ENCODE measurements around the gene WDFY2.

DNA sequence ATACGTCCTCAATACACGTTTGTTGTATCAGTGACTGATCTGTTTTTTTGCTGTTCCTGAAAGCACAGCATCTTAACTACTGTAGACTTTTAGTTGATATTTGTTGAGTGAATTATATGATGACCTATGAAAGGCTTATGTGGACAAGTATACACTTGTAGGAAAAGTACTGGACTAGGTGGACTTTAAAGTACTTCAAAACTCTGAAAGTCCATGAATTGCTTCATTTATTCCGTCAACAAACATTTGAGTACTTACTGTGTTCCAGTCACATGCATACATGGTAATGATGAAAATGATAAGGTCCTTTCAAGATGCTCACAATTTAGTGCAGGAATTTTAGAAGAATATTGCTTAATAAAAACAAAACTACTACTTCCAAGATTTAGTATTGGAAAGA, 3.1 kb downstream of the WDFY2 start:
- TF ChIP-seq, protein P1, sequence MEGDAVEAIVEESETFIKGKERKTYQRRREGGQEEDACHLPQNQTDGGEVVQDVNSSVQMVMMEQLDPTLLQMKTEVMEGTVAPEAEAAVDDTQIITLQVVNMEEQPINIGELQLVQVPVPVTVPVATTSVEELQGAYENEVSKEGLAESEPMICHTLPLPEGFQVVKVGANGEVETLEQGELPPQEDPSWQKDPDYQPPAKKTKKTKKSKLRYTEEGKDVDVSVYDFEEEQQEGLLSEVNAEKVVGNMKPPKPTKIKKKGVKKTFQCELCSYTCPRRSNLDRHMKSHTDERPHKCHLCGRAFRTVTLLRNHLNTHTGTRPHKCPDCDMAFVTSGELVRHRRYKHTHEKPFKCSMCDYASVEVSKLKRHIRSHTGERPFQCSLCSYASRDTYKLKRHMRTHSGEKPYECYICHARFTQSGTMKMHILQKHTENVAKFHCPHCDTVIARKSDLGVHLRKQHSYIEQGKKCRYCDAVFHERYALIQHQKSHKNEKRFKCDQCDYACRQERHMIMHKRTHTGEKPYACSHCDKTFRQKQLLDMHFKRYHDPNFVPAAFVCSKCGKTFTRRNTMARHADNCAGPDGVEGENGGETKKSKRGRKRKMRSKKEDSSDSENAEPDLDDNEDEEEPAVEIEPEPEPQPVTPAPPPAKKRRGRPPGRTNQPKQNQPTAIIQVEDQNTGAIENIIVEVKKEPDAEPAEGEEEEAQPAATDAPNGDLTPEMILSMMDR (IDR thresholded peaks at IDR 0.05), result no peak
- no peak for TF ChIP-seq POLR2A (IDR thresholded peaks at IDR 0.05)

Measured in body of pancreas (tissue), 4 donors.